Ovary (tissue), 9 donors: ENCODE results near the gene HNRNPC. TPM values are rescaled to one million over a fixed set of nuclear protein-coding genes. Genes with fewer than 3 reads are reported as not detected.
"Not testable (repeated sequence)": the region's sequence is repeated elsewhere in the genome, so short reads cannot be mapped to it uniquely, and the experiment has no call there.

Source experiments
- DNase-seq, 5 donors: peaks; one replicate each; pipeline ENCODE4 v3.0.0-alpha.2; 2019 to 2020
- H3K27ac ChIP-seq, 2 donors: fragments of 200-600 bp; one replicate each; pipeline versions ENCODE4 v1.5.1 to v1.8.0; 2019 to 2022
- H3K27me3 ChIP-seq: fragments of 200-600 bp; one replicate; pipeline ENCODE4 v1.8.0; 2022
- H3K36me3 ChIP-seq: fragments of 200-600 bp; sonication (generic); one replicate; pipeline ENCODE4 v1.5.1; 2019
- H3K4me1 ChIP-seq: one replicate; pipeline ENCODE4 v1.8.1; 2013; ENCODE audit warnings: mild to moderate bottlenecking, moderate library complexity; ENCODE audit not compliant: insufficient read depth
- H3K4me3 ChIP-seq: fragments of 200-600 bp; sonication (generic); one replicate; pipeline ENCODE4 v1.5.1; 2017
- H3K9me3 ChIP-seq, 2 donors: fragments of 200-600 bp in 1 of 2; sonication (generic) in 1 of 2; one replicate each; pipeline versions ENCODE4 v1.5.1 to v1.8.1; 2013 to 2019; ENCODE audit warnings: mild to moderate bottlenecking in 1 of 2, moderate library complexity in 1 of 2
- CTCF ChIP-seq, 3 donors: fragments of 450-650 bp in 2 of 3; fragments of 200-600 bp in 1 of 3; IDR thresholded peaks; one replicate each; pipeline versions ENCODE4 v1.5.1 to v1.8.0; 2016 to 2022; ENCODE audit warnings: antibody characterized with exemption in 3 of 3, mild to moderate bottlenecking in 1 of 3
- EP300 ChIP-seq: sonication (generic); formaldehyde crosslinking; IDR thresholded peaks from one replicate; pipeline ENCODE4 v1.6.1; 2017; ENCODE audit warnings: antibody characterized with exemption
- POLR2A ChIP-seq: fragments of 450-650 bp; IDR thresholded peaks from one replicate; pipeline ENCODE4 v1.6.1; 2017; ENCODE audit warnings: antibody characterized with exemption, mild to moderate bottlenecking, moderate library complexity
- WGBS, 3 donors: extraction: QIAGEN DNeasy Blood & Tissue Kit in 1 of 3; methylation state at CpG; one replicate each; pipeline versions ENCODE4 v1.1.5 to v1.1.7; 2013 to 2017; 5-methylcytosine and 5-hydroxymethylcytosine counted together
- intact Hi-C, 4 donors: fragments of 100-400 bp; cut with DNase I; formaldehyde crosslinking; loops; one replicate each; pipeline versions ENCODE4 v1.11.0 to v1.15.1; 2022 to 2023
- polyA plus RNA-seq, 2 donors: library from polyadenylated mRNA; stranded (reverse); fragments of 200-250 nt in 1 of 2; fragments of 350-450 nt in 1 of 2; fragmentation: Illumina TruSeq in 1 of 2; extraction: RNeasy Lipid Tissue Mini Kit (QIAGEN cat#74804) in 1 of 2; gene quantifications; one replicate each; pipeline ENCODE4 v1.2.3, GENCODE V29; 2013 to 2014
- total RNA-seq, 7 donors: library from RNA; depleted of rRNA in 2 of 7; stranded (reverse); fragments of >200 nt in 2 of 7; fragmentation: NEBNext Ultra II Directional in 3 of 7; extraction: Animal tissue kit (Norgen Biotek cat#: 25700) in 3 of 7; gene quantifications; one replicate each; pipeline versions ENCODE4 v1.1.0 to v1.2.4, GENCODE V29; 2016 to 2023
- donor health status: DM: no; HTN: no; CAD: no; lungs with moderate emphysema.
- donor health status: DM: no; HTN: no; CAD: no.
- donor health status: Bipolar disorder and iron deficiency.
- donor health status: DM: yes; HTN: yes; CAD: no.
- donor health status: DM: no; HTN: no; CAD: no.
- donor health status: DM: yes; HTN: yes; CAD: no.

Gene HNRNPC
- total and polyA plus RNA-seq, 9 donors: 427 to 913 (median 526) TPM

- H3K27me3 ChIP-seq: no peaks in the 10 kb centered on the region
- H3K4me1 ChIP-seq: peaks cover 12% of the 10 kb centered on the region
- no peak overlapping the region for H3K27ac ChIP-seq
- no peaks in the 10 kb centered on the region for H3K9me3 ChIP-seq
- no peak for TF ChIP-seq POLR2A
- no peak for TF ChIP-seq EP300
- no peak for TF ChIP-seq CTCF (IDR thresholded peaks at IDR 0.05)
- DNase-seq: no peak
- 27 to 37% (median 28%) methylated on average over 7 of the region's 7 CpGs for WGBS, 3 donors
- H3K36me3 ChIP-seq: no peaks in the 10 kb centered on the region
- H3K4me3 ChIP-seq: no peak overlapping the region
- intact Hi-C loops: no loop called here
These were observed 11.8 kb downstream of the HNRNPC start for GRCh38 chr14:21257394-21257909.

GRCh38 chr14:21256539-21257393, 12.5 kb downstream of the HNRNPC start:
- no peaks in the 10 kb centered on the region for H3K27me3 ChIP-seq
- no peak for DNase-seq
- H3K4me3 ChIP-seq: no peak overlapping the region
- H3K36me3 ChIP-seq: no peaks in the 10 kb centered on the region
- H3K9me3 ChIP-seq: no peaks in the 10 kb centered on the region
- H3K4me1 ChIP-seq: peaks cover 13% of the 10 kb centered on the region
- TF ChIP-seq CTCF (IDR thresholded peaks at IDR 0.05): no peak
- no peak for TF ChIP-seq EP300
- TF ChIP-seq POLR2A: no peak
- no peak overlapping the region for H3K27ac ChIP-seq
- WGBS, 3 donors: 90 to 95% (median 92%) methylated on average over 10 of the region's 10 CpGs
- intact Hi-C loops: no loop called here

GRCh38 chr14:21256102-21256447, 13.2 kb downstream of the HNRNPC start:
- intact Hi-C loops, H3K36me3 ChIP-seq, H3K27ac ChIP-seq, DNase-seq, H3K4me3 ChIP-seq, H3K27me3 ChIP-seq, H3K9me3 ChIP-seq: not testable (repeated sequence)
- H3K4me1 ChIP-seq: peaks cover 13% of the 10 kb centered on the region
- WGBS, 3 donors: 69 to 77% (median 70%) methylated on average over 8 of the region's 8 CpGs

GRCh38 chr14:21255385-21256101, 13.7 kb downstream of the HNRNPC start:
- H3K27ac ChIP-seq: no peak overlapping the region
- DNase-seq: no peak
- H3K4me3 ChIP-seq: no peak overlapping the region
- 36 to 42% (median 38%) methylated on average over 4 of the region's 4 CpGs for WGBS, 3 donors
- no peaks in the 10 kb centered on the region for H3K27me3 ChIP-seq
- intact Hi-C loops: no loop called here
- TF ChIP-seq EP300 (no peak), POLR2A (no peak), CTCF (IDR thresholded peaks at IDR 0.05) (no peak)
- H3K4me1 ChIP-seq: peaks cover 13% of the 10 kb centered on the region
- no peaks in the 10 kb centered on the region for H3K9me3 ChIP-seq
- no peaks in the 10 kb centered on the region for H3K36me3 ChIP-seq

- intact Hi-C loops: no loop called here
- Histone ChIP-seq H3K4me1 (peaks cover 12% of the 10 kb centered on the region), H3K36me3 (no peaks in the 10 kb centered on the region), H3K9me3 (no peaks in the 10 kb centered on the region), H3K27me3 (no peaks in the 10 kb centered on the region), H3K4me3 (no peak overlapping the region), H3K27ac (no peak overlapping the region)
- DNase-seq: no peak
- WGBS, 3 donors: 76 to 80% (median 78%) methylated on average over 2 of the region's 2 CpGs
- TF ChIP-seq POLR2A (no peak), EP300 (no peak), CTCF (IDR thresholded peaks at IDR 0.05) (no peak)
These were observed 17.1 kb downstream of the HNRNPC start for GRCh38 chr14:21252149-21252548.
